ENCODE measurements around the gene MEGF9. TPM values are rescaled to one million over a fixed set of nuclear protein-coding genes. Genes with fewer than 3 reads are reported as not detected.

Gene MEGF9
- total RNA-seq, 1 experiment from 2014 or later, result 8.3 TPM

GRCh38 chr9:120707170-120707569 lies 7.1 kb downstream of the MEGF9 start:
- H3K9me3 ChIP-seq (ENCODE audit: control insufficient read depth in 1 of 2, insufficient read depth in 1 of 2, low read depth in 1 of 2, low read length in 2 of 2), result no peaks in the 10 kb centered on the region
- DNase-seq (ENCODE audit: low read depth, low spot score) (no peak), ATAC-seq (no peak)
- H3K4me2 ChIP-seq (ENCODE audit: low read length), result no peak overlapping the region
- no TSS peak for BruUV-seq (replicated peaks)
- RAD21 ChIA-PET (ENCODE audit: low non-redundant PET in 1 of 2, low total read pairs in 2 of 2, uncharacterized antibody in 2 of 2, unreplicated experiment in 2 of 2), result no interaction called here
- no peaks in the 10 kb centered on the region for H3K36me3 ChIP-seq (ENCODE audit: control insufficient read depth in 1 of 2, insufficient read depth in 2 of 2, low read length in 2 of 2)
- H3K79me2 ChIP-seq (ENCODE audit: insufficient read depth, low read length), result peaks cover 6% of the 10 kb centered on the region
- H4K20me1 ChIP-seq (ENCODE audit: insufficient read depth), result no peaks in the 10 kb centered on the region
- intact Hi-C loops (cut with micrococcal nuclease), result no loop called here
- no peak overlapping the region for H2AFZ ChIP-seq (ENCODE audit: low read depth, low read length, poor library complexity, severe bottlenecking)
- H3K27ac ChIP-seq (ENCODE audit: low read depth, low read length), result no peak overlapping the region
- no peak overlapping the region for H3K9ac ChIP-seq (ENCODE audit: low read length)
- no peak overlapping the region for H3K4me3 ChIP-seq (replicated peaks in 1 of 2; ENCODE audit: low read depth in 1 of 2, low read length in 2 of 2)
- CTCF ChIA-PET, result no interaction called here
- H3K9me2 ChIP-seq (ENCODE audit: insufficient read depth), result no peaks in the 10 kb centered on the region
- no peaks in the 10 kb centered on the region for H3K27me3 ChIP-seq (ENCODE audit: insufficient read depth, low read length)
- TF ChIP-seq, protein P1, sequence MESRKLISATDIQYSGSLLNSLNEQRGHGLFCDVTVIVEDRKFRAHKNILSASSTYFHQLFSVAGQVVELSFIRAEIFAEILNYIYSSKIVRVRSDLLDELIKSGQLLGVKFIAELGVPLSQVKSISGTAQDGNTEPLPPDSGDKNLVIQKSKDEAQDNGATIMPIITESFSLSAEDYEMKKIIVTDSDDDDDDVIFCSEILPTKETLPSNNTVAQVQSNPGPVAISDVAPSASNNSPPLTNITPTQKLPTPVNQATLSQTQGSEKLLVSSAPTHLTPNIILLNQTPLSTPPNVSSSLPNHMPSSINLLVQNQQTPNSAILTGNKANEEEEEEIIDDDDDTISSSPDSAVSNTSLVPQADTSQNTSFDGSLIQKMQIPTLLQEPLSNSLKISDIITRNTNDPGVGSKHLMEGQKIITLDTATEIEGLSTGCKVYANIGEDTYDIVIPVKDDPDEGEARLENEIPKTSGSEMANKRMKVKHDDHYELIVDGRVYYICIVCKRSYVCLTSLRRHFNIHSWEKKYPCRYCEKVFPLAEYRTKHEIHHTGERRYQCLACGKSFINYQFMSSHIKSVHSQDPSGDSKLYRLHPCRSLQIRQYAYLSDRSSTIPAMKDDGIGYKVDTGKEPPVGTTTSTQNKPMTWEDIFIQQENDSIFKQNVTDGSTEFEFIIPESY (IDR thresholded peaks at IDR 0.05; ENCODE audit: extremely low read depth, insufficient replicate concordance, low read length), result no peak
- TF ChIP-seq YY1 (IDR thresholded peaks at IDR 0.05; ENCODE audit: extremely low read depth, insufficient replicate concordance, low read depth, low read length), result no peak
- no peak for TF ChIP-seq EGR1 (IDR thresholded peaks at IDR 0.05; ENCODE audit: low read depth)
- TF ChIP-seq ZFX (IDR thresholded peaks at IDR 0.05), result no peak
- TF ChIP-seq TCF7L2 (IDR thresholded peaks at IDR 0.05; ENCODE audit: borderline replicate concordance, extremely low read depth, insufficient read depth, insufficient read length), result no peak
- TF ChIP-seq, protein P2, sequence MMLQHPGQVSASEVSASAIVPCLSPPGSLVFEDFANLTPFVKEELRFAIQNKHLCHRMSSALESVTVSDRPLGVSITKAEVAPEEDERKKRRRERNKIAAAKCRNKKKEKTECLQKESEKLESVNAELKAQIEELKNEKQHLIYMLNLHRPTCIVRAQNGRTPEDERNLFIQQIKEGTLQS (IDR thresholded peaks at IDR 0.05), result no peak
- POLR2A ChIA-PET, result no interaction called here
- peaks cover 9 to 32% of the 10 kb centered on the region in 2 experiments for H3K4me1 ChIP-seq (ENCODE audit: control insufficient read depth in 1 of 2, insufficient read depth in 2 of 2, low read length in 2 of 2)

DNA sequence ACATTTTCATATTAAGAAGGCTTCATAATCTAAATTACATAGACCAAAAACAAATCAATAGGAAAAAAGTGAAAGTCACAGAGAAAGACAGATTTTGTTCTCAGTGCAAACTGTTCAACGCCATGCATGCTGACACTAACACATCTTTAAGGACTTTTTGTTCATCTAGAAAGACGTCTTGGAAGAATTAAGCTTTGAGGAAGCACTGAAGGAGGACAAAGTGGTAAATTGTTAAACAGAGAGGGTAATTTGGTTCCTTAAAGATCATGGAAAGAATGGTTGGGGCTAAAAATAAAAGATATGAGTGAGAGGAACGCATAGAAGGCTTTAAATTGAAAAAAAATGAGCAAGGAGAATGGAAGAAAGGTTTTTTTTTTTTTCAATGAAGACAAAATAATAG lies 9.1 kb downstream of the MEGF9 start:
- no TSS peak for BruUV-seq (replicated peaks)
- no peak for ATAC-seq
- H3K4me2 ChIP-seq (ENCODE audit: low read length), result no peak overlapping the region
- TF ChIP-seq SRF (IDR thresholded peaks at IDR 0.05; ENCODE audit: low read depth), result no peak
- TF ChIP-seq, protein P3, sequence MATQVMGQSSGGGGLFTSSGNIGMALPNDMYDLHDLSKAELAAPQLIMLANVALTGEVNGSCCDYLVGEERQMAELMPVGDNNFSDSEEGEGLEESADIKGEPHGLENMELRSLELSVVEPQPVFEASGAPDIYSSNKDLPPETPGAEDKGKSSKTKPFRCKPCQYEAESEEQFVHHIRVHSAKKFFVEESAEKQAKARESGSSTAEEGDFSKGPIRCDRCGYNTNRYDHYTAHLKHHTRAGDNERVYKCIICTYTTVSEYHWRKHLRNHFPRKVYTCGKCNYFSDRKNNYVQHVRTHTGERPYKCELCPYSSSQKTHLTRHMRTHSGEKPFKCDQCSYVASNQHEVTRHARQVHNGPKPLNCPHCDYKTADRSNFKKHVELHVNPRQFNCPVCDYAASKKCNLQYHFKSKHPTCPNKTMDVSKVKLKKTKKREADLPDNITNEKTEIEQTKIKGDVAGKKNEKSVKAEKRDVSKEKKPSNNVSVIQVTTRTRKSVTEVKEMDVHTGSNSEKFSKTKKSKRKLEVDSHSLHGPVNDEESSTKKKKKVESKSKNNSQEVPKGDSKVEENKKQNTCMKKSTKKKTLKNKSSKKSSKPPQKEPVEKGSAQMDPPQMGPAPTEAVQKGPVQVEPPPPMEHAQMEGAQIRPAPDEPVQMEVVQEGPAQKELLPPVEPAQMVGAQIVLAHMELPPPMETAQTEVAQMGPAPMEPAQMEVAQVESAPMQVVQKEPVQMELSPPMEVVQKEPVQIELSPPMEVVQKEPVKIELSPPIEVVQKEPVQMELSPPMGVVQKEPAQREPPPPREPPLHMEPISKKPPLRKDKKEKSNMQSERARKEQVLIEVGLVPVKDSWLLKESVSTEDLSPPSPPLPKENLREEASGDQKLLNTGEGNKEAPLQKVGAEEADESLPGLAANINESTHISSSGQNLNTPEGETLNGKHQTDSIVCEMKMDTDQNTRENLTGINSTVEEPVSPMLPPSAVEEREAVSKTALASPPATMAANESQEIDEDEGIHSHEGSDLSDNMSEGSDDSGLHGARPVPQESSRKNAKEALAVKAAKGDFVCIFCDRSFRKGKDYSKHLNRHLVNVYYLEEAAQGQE (IDR thresholded peaks at IDR 0.05; ENCODE audit: low read depth), result no peak
- no peak overlapping the region for H3K4me3 ChIP-seq (replicated peaks in 1 of 2; ENCODE audit: low read depth in 1 of 2, low read length in 2 of 2)
- CTCF ChIA-PET, result no interaction called here
- POLR2A ChIA-PET, result no interaction called here
- no peaks in the 10 kb centered on the region for H3K36me3 ChIP-seq (ENCODE audit: control insufficient read depth in 1 of 2, insufficient read depth in 2 of 2, low read length in 2 of 2)
- DNase-seq (ENCODE audit: low read depth, low spot score), result no peak
- no peaks in the 10 kb centered on the region for H3K27me3 ChIP-seq (ENCODE audit: insufficient read depth, low read length)
- H3K79me2 ChIP-seq (ENCODE audit: insufficient read depth, low read length), result peaks cover 6% of the 10 kb centered on the region
- no peaks in the 10 kb centered on the region for H3K9me2 ChIP-seq (ENCODE audit: insufficient read depth)
- RAD21 ChIA-PET (ENCODE audit: low non-redundant PET in 1 of 2, low total read pairs in 2 of 2, uncharacterized antibody in 2 of 2, unreplicated experiment in 2 of 2), result no interaction called here
- H3K27ac ChIP-seq (ENCODE audit: low read depth, low read length), result no peak overlapping the region
- peaks cover 0 to 13% of the 10 kb centered on the region in 2 experiments; a peak in 2 of 4 replicates for H3K4me1 ChIP-seq (ENCODE audit: control insufficient read depth in 1 of 2, insufficient read depth in 2 of 2, low read length in 2 of 2)
- no peaks in the 10 kb centered on the region for H4K20me1 ChIP-seq (ENCODE audit: insufficient read depth)
- no peaks in the 10 kb centered on the region for H3K9me3 ChIP-seq (ENCODE audit: control insufficient read depth in 1 of 2, insufficient read depth in 1 of 2, low read depth in 1 of 2, low read length in 2 of 2)
- H3K9ac ChIP-seq (ENCODE audit: low read length), result no peak overlapping the region
- no peak overlapping the region for H2AFZ ChIP-seq (ENCODE audit: low read depth, low read length, poor library complexity, severe bottlenecking)
- intact Hi-C loops (cut with micrococcal nuclease), result no loop called here
